GM13976 (cell line): Measurements from ENCODE around the gene NIM1K.

ENCODE experiments used
- DNase-seq: peaks from one replicate; pipeline ENCODE4 v3.0.0; 2012; ENCODE audit warnings: low spot score
- CTCF ChIP-seq: IDR thresholded peaks from 2 replicates; pipeline ENCODE4 v1.5.1; 2012; ENCODE audit warnings: borderline replicate concordance, mild to moderate bottlenecking; ENCODE audit not compliant: insufficient read depth; ENCODE audit errors: extremely low read depth, missing control alignments, control extremely low read depth
- in situ Hi-C: fragments of 300-500 bp; cut with MboI; formaldehyde crosslinking; loops from one replicate; pipeline ENCODE4 v1.12.0; 2022; ENCODE audit warnings: low sequenced_read_pairs, mixed read lengths, inconsistent platforms; ENCODE audit not compliant: unreplicated experiment

The NIM1K gene

GRCh38 chr5:43230707-43231106 lies 38.7 kb downstream of the NIM1K start:
- in situ Hi-C loops, result no loop called here
- TF ChIP-seq CTCF, result no peak
- DNase-seq, result no peak

GRCh38 chr5:43231977-43232376 lies 40.0 kb downstream of the NIM1K start:
- TF ChIP-seq CTCF, result no peak
- no peak for DNase-seq
- in situ Hi-C loops, result no loop called here

- no peak for DNase-seq
- no peak for TF ChIP-seq CTCF
- in situ Hi-C loops, result no loop called here
Measured at GRCh38 chr5:43232943-43233833, 41.2 kb downstream of the NIM1K start.

- DNase-seq, result peak; percentile 54
- TF ChIP-seq CTCF, result no peak
- in situ Hi-C loops, result no loop called here
Measured at GRCh38 chr5:43233946-43234345, 41.9 kb downstream of the NIM1K start.

- DNase-seq, result no peak
- in situ Hi-C loops, result no loop called here
Measured at GRCh38 chr5:43236653-43237355, 44.8 kb downstream of the NIM1K start.

GRCh38 chr5:43242196-43242595 lies 50.2 kb downstream of the NIM1K start:
- no peak for TF ChIP-seq CTCF
- no peak for DNase-seq
- in situ Hi-C loops, result no loop called here

More at GRCh38 chr5:43236653-43237355, 44.8 kb downstream of the NIM1K start:
- no peak for TF ChIP-seq CTCF
